OCI-LY1 (cell line): ENCODE data around the gene CEMP1.
"Not testable (repeated sequence)": the region's sequence is repeated elsewhere in the genome, so short reads cannot be mapped to it uniquely, and the experiment has no call there.

Experiments used
- H2AFZ ChIP-seq: fragments of 200-600 bp; sonication (generic), shearing (Covaris generic); 2 replicates; pipeline ENCODE4 v1.6.0; 2014; ENCODE audit warnings: antibody characterized with exemption, mild to moderate bottlenecking, low read length
- H3F3A ChIP-seq: fragments of 200-600 bp; sonication (generic), shearing (Covaris generic); 2 replicates; pipeline ENCODE4 v1.6.0; 2014; ENCODE audit warnings: mild to moderate bottlenecking, antibody characterized with exemption, low read length, moderate library complexity; ENCODE audit not compliant: insufficient read depth
- H3K27ac ChIP-seq: fragments of 200-600 bp; sonication (generic); 2 replicates; pipeline ENCODE4 v1.5.1; 2014; ENCODE audit warnings: low read length, mixed run types, mild to moderate bottlenecking, low read depth; ENCODE audit not compliant: poor library complexity, severe bottlenecking
- H3K27me3 ChIP-seq: fragments of 200-600 bp; sonication (generic); 2 replicates; pipeline ENCODE4 v1.6.0; 2014; ENCODE audit warnings: antibody characterized with exemption, mild to moderate bottlenecking, low read length, moderate library complexity; ENCODE audit not compliant: insufficient read depth
- H3K36me3 ChIP-seq: fragments of 200-600 bp; sonication (generic); 2 replicates; pipeline ENCODE4 v1.6.1; 2014; ENCODE audit warnings: mild to moderate bottlenecking, antibody characterized with exemption, low read length, moderate library complexity, mixed read lengths; ENCODE audit not compliant: insufficient read depth
- H3K4me1 ChIP-seq: fragments of 200-600 bp; sonication (generic); 2 replicates; pipeline ENCODE4 v1.5.1; 2014; ENCODE audit warnings: mild to moderate bottlenecking, low read length, moderate library complexity; ENCODE audit not compliant: insufficient read depth, severe bottlenecking
- H3K4me2 ChIP-seq: fragments of 200-600 bp; sonication (generic), shearing (Covaris generic); 2 replicates; pipeline ENCODE4 v1.6.1; 2014; ENCODE audit warnings: low read length
- H3K4me3 ChIP-seq: fragments of 200-600 bp; sonication (generic); 2 replicates; pipeline ENCODE4 v1.5.1; 2014; ENCODE audit warnings: low read length, low read depth, mild to moderate bottlenecking, mixed read lengths; ENCODE audit not compliant: poor library complexity, severe bottlenecking
- H3K79me2 ChIP-seq: fragments of 200-600 bp; shearing (Covaris generic); 2 replicates; pipeline ENCODE4 v1.6.1; 2016; ENCODE audit warnings: mixed run types, low read length, mixed read lengths; ENCODE audit not compliant: insufficient read depth
- H3K9ac ChIP-seq: fragments of 200-600 bp; sonication (generic), shearing (Covaris generic); 2 replicates; pipeline ENCODE4 v1.6.1; 2014; ENCODE audit warnings: mild to moderate bottlenecking, low read length, mixed read lengths
- H3K9me2 ChIP-seq: fragments of 200-600 bp; sonication (generic), shearing (Covaris generic); 2 replicates; pipeline ENCODE4 v1.6.1; 2014; ENCODE audit warnings: low read depth, mild to moderate bottlenecking, low read length, mixed read lengths
- H3K9me3 ChIP-seq: fragments of 200-600 bp; shearing (Covaris generic); 2 replicates; pipeline ENCODE4 v1.6.1; 2014; ENCODE audit warnings: low read length, mixed read lengths
- H4K20me1 ChIP-seq: fragments of 200-600 bp; sonication (generic), shearing (Covaris generic); 2 replicates; pipeline ENCODE4 v1.6.0; 2016; ENCODE audit warnings: mild to moderate bottlenecking, low read length; ENCODE audit not compliant: insufficient read depth
- TF ChIP-seq, protein P1 (sequence below): fragments of 200-600 bp; sonication (generic), shearing (Covaris generic); IDR thresholded peaks from 2 replicates; pipeline ENCODE4 v1.5.1; 2017; ENCODE audit warnings: mild to moderate bottlenecking, antibody characterized with exemption, low read length, moderate library complexity, mixed read lengths

Gene CEMP1

DNA sequence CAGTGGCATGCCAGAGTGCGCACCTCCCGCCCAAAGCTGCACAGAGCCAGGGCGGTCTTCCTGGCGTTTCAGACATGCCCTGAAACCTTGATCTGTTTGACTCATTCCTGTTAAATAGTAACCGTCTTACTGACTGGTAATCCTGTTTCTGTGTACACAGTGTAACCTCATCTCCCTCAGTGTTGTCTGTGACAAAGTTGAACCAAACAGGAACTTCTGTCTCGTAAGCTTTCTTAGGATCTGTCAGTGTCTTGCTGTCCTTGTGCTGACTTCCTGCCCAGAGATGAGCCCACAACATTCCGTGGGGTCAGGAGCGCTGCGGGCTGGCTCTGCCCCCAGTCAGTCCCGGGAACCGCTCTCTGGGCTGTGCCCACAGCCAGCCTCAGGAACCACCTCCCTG lies 37.4 kb upstream of the CEMP1 start:
- not testable (repeated sequence) for H3F3A ChIP-seq, H3K9ac ChIP-seq, H3K36me3 ChIP-seq, H3K4me2 ChIP-seq, H3K9me3 ChIP-seq, H4K20me1 ChIP-seq, H3K9me2 ChIP-seq, H3K79me2 ChIP-seq, H2AFZ ChIP-seq, H3K27ac ChIP-seq, H3K27me3 ChIP-seq, H3K4me3 ChIP-seq, H3K4me1 ChIP-seq

DNA sequence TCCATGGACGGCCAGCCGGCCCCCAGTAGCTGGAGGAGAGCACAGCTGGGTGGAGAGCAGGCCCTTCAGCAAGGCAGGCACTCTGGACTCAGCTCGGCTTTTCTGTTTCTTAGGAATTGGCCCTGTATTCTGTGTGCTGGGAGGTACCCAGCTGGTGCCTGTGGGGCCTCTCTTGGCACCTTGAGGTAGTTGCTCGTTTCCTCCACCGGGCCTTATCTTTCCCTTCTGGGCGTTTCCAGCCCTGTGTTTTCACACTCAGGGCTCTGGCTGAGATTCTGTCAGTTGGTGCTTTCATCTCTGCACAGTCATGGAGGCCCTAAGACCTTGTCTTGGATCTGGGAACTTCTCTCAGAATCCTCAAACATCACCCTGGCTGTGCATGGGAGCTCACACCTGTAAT lies 36.3 kb upstream of the CEMP1 start:
- H3K27ac ChIP-seq, H4K20me1 ChIP-seq, H3K9me3 ChIP-seq, H3F3A ChIP-seq, H3K9ac ChIP-seq, H3K4me3 ChIP-seq, H3K4me1 ChIP-seq, H2AFZ ChIP-seq, H3K36me3 ChIP-seq, H3K9me2 ChIP-seq, H3K27me3 ChIP-seq, H3K79me2 ChIP-seq, H3K4me2 ChIP-seq: not testable (repeated sequence)

DNA sequence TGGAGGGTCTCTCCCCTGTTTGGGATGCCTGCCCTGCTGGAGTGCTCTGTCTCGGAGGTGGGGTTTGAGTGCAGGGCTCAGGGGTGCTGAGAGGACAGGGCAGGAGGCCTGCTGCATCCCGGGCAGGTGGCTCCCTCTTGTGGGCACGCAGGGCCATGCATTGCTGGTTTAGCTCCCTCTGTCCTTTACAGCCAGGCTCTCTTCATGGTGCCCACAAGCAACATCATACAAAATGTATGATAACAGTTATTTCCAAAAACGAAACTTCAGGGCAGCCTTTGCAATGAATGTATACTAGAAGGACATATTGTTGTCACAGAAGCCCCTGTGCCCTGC lies 29.6 kb upstream of the CEMP1 start:
- not testable (repeated sequence) for H3K36me3 ChIP-seq, H3K4me2 ChIP-seq, H3F3A ChIP-seq

DNA sequence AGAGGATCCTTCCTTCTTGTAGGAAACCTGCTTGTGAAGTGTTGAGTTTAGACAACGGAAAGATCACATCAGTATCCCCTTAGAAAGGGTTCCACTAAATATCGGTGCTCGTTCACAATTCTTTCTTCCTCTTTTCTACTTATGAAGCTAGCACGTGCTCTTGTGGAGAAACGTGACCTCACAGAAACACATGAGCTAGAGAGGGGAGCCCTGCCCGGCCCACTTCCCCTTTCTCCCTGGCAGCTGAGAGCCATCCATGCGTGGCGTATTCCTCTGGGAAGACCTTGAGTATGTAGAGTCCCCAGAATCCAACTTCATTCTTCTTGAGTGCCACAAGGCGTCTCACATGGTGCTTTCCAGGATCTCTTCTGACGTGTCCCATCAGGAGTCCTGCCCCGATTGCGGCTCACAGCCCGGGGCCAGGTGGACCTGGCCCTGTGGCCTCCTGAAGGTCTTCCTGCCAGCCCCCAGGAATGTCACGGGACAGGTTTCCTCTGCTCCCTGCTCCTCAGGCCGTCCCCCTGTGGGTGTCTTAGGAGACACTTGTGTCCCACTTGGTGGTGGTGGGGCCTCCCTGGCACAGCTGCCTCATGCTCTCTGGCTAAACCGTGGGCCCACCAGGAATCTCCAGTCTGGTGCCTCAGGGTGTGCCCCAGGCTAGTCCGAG lies 29.1 kb upstream of the CEMP1 start:
- H3K4me1 ChIP-seq, H3K4me3 ChIP-seq, H2AFZ ChIP-seq, H3K9me2 ChIP-seq, H3K9me3 ChIP-seq, H3K79me2 ChIP-seq, H3K9ac ChIP-seq, H3K4me2 ChIP-seq, H3F3A ChIP-seq, H3K36me3 ChIP-seq, H4K20me1 ChIP-seq, H3K27me3 ChIP-seq: not testable (repeated sequence)
- peak overlapping the region; percentile 62 for H3K27ac ChIP-seq

More for the DNA sequence above, 29.6 kb upstream of the CEMP1 start:
- not testable (repeated sequence) for H3K9ac ChIP-seq, H3K9me3 ChIP-seq, H3K4me3 ChIP-seq, H3K9me2 ChIP-seq, H2AFZ ChIP-seq, H3K27me3 ChIP-seq, H4K20me1 ChIP-seq, H3K4me1 ChIP-seq, H3K79me2 ChIP-seq, H3K27ac ChIP-seq
- TF ChIP-seq, protein P1, sequence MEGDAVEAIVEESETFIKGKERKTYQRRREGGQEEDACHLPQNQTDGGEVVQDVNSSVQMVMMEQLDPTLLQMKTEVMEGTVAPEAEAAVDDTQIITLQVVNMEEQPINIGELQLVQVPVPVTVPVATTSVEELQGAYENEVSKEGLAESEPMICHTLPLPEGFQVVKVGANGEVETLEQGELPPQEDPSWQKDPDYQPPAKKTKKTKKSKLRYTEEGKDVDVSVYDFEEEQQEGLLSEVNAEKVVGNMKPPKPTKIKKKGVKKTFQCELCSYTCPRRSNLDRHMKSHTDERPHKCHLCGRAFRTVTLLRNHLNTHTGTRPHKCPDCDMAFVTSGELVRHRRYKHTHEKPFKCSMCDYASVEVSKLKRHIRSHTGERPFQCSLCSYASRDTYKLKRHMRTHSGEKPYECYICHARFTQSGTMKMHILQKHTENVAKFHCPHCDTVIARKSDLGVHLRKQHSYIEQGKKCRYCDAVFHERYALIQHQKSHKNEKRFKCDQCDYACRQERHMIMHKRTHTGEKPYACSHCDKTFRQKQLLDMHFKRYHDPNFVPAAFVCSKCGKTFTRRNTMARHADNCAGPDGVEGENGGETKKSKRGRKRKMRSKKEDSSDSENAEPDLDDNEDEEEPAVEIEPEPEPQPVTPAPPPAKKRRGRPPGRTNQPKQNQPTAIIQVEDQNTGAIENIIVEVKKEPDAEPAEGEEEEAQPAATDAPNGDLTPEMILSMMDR: 0 out of 2 replicates have a peak, but pooled peaks have one; percentile 7

DNA sequence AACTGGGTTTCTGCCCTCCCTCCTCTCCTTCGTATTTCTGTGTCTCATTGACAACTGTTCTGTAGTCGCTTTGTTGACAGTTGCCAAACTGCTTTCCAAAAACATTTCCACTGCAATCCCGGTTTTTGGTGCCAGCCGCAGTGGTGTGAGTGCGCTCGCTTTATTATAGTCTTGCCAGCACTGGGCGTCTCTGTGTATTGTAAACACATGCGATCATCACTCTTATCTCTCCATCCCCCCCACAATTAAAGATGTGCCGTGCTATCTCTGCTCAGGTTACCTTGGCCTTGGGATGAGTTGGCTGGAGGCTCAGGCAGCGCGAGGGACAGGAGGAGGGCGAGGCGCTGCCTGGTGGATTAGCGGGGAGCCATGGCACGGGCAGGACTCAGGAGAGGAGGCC lies 25.9 kb upstream of the CEMP1 start:
- H3K79me2 ChIP-seq, H3K9me2 ChIP-seq, H3K27me3 ChIP-seq, H3K27ac ChIP-seq, H4K20me1 ChIP-seq, H3F3A ChIP-seq, H3K4me3 ChIP-seq, H3K36me3 ChIP-seq, H3K9me3 ChIP-seq, H3K9ac ChIP-seq, H3K4me2 ChIP-seq, H3K4me1 ChIP-seq, H2AFZ ChIP-seq: not testable (repeated sequence)

DNA sequence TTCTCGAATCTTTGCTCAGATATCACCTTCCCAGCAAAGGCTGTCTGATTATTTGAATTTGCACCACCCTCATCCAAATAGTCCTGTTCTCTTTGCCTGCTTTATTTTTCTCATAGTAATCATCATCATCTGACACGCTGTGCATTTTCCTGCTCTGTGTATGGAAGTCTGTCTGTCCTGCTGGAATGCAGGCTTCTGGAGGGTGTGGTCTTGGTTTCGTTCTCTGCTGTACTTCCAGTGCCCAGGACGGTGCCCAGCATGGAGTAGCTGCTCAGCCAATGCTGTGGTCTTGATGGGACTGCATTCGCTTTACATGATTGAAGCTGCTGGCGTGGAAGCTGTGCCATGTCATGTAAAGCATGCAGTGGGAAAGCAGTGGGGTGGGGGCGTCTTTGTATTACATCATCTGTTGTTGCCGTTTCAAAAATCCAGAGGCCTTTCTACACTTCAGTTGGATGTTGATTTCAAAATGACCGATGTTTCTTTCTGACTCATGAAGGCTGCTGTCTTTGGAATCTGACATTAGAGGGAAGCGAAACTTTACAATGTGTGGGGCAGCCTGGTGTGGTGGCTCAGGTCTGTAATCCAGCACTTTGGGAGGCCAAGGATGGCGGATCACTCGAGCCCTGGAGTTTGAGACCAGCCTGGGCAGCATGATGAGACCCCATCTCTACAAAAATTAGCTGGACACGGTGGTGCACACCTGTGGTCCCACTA lies 23.7 kb upstream of the CEMP1 start:
- H4K20me1 ChIP-seq, H3K9me2 ChIP-seq, H3K27ac ChIP-seq, H3K9ac ChIP-seq, H3K4me1 ChIP-seq, H3K36me3 ChIP-seq, H2AFZ ChIP-seq, H3K4me3 ChIP-seq, H3K27me3 ChIP-seq, H3F3A ChIP-seq, H3K9me3 ChIP-seq, H3K79me2 ChIP-seq, H3K4me2 ChIP-seq: not testable (repeated sequence)
